Caki2 (cell line): ENCODE measurements around the gene TMC1. TPM values are rescaled to one million over a fixed set of nuclear protein-coding genes. Genes with fewer than 3 reads are reported as not detected.
"Not testable (repeated sequence)": the region's sequence is repeated elsewhere in the genome, so short reads cannot be mapped to it uniquely, and the experiment has no call there.

ENCODE experiments used
- DNase-seq: peaks from one replicate; pipeline ENCODE4 v3.0.0-alpha.2; 2015; ENCODE audit warnings: low read depth
- in situ Hi-C: cut with HindIII; loops from 2 replicates; pipeline ENCODE4 v1.10.0; 2016; ENCODE audit warnings: low sequenced_read_pairs, low pct_unique_long_range_greater_than_20kb, mixed read lengths
- total RNA-seq: library from RNA; depleted of rRNA; stranded (reverse); fragments of >200 nt; shearing (Covaris generic); gene quantifications from 2 replicates; pipeline ENCODE4 v1.2.3, GENCODE V29; 2014; ENCODE audit warnings: low replicate concordance

The TMC1 gene
- total RNA-seq, 1 experiment from 2014 or later: not detected

DNA sequence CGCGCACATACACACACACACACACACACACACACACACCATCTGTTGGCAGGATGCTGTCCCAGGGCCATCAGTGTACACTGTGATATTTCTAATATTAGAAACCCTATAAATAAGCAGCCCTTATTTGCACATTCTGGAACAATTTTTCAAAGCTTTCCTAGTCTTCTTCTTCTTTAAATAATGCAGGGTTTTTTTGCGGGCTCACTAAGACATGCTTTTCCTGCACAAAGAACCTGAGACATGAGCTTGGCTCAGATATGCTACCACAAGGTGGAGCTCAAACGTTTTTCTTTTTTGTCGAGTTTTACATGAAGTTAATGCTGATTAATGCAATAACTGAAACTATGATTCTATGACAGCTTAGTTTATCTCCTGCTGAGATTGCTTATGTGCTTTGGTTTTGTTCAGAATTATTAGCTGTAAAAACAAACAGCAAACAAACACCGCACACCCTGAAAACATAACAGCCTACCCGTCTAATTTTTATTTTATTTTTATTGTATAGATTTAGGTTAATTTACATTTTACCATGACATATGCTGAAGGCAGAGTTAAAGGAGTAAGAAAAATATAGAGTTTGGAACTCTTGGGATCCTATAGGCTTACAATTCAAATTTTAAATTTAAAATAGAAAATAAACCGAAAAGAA is 335.7 kb downstream of the TMC1 start:
- DNase-seq: peak; percentile 69
- in situ Hi-C loops: loop anchor here (25.0 kb wide), 1 partner anchor 105 kb away; the partner anchor contains the start of gene ALDH1A1

DNA sequence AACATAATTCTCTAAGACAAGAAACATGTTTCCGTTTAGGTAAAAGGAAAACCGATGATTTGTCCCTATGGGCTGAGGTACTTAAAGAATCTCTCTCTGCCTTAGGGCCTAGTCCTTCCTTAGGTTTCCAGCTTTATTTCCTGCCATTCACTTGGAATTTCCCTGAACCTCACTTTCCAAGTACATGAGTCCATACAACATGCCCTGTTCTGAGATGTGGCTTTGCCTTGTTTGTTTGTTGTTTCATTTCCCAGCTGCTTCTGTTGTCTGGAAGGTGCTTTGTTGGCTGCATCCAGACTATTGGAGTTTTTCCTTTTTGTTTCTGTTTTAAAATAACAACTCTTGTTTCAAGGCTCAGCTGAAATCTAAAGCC is 336.2 kb downstream of the TMC1 start:
- in situ Hi-C loops: loop anchor here (25.0 kb wide), 1 partner anchor 105 kb away; the partner anchor contains the start of gene ALDH1A1
- DNase-seq: no peak

DNA sequence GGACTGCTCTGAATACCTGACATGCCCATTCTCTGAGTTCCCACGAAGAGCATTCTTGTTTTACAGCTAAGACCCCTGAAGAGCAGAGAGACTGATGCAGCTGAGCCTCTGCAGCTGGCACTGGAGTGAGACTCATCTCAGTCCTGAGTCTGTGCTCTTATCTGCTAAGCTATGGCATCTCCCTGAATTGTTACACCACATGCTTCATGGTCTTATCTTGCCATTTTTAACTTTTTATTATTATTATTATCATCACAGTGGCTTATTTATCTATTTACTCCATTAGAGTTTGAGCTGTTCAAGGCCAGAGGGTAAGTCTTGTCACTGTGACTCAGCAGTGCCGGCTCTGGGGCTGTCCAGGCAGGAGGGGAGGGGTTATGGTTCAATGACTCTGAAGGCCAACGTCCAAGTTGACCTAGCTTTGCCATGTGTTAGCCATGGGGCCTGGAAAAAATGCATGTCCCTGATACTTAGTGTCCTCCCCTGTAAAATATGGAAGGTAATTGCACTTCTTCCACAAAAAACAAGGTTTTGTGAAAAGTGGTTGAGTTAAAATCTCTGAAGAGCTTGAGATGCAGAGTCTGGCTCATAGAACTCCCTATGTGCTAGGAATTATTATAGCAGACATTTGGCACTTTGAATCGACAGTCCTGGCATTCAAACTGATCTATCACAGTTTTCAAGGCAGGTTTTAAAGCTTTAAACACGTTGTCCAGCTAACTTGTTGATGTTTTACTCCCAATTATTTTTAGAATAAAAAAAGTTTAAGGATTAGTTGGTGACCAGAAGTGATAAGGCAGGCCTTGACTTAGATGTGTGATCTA is 336.9 kb downstream of the TMC1 start:
- peak; percentile 86 for DNase-seq
- in situ Hi-C loops: loop anchor here (25.0 kb wide), 1 partner anchor 104 kb away; the partner anchor contains the start of gene ALDH1A1

DNA sequence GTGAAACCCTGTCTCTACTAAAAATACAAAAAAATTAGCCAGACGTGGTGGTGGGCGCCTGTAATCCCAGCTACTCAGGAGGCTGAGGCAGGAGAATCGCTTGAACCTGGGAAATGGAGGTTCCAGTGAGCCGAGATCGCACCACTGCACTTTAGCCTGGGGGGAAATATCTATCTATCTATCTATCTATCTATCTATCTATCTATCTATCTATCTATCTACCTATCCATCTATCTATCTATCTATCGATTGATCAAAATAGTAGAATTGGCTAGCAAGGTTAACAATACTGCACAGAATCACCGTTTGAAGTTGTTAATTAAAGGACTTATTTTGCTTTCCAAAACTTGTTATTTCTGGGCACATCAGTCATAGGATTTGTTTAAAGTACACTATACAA is 341.4 kb downstream of the TMC1 start:
- not testable (repeated sequence) for DNase-seq
- in situ Hi-C loops: loop anchor here (25.0 kb wide), 1 partner anchor 100 kb away; the partner anchor contains the start of gene ALDH1A1

DNA sequence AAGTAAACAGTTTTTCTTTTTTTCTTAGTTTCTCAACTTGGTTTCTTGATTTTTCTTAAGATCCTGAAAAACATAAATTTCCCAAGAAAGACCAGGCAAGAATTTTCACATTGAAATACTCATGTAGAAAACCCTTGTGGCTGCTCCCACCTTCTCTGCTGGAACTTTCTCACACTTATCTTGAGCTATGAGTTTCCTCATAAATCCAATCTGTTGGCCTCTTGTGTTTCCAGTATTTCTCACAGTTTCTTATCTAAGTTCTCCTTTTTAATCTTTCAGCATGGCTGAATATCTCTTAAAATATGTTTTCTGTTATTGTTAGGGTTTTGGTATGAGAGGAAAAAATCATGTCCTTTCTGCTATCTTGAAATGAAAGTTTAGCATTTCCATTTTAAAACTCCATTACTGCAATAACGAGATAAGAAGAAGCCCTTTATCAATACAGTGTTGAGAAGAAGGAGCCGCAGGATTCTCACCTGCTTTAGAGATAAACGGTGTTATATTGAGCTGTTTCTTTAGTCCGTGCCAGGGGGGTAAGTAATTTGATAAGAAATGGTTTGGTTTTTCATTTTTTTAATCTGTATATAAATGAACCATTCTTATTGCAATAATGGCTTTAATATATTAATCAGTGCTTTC is 342.2 kb downstream of the TMC1 start:
- DNase-seq: no peak
- in situ Hi-C loops: loop anchor here (25.0 kb wide), 1 partner anchor 99 kb away; the partner anchor contains the start of gene ALDH1A1

DNA sequence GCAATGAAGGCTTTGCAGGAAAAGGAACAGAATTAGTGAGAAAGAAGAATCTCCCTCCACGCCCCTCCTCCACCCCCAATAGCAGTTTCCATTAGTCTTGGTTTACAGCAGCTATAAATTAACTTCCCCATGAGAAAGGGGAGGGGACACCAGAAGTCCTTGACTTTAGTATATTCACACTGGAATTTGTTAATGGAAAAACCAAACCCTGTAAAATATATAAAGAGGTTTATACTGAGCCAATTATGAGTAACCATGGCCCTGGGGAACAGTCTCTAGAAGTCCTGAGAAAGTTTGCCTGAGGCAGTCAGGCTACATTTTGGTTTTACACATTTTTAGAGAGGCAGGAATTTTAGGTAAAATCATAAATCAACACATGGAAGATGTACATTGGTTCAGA is 342.9 kb downstream of the TMC1 start:
- DNase-seq: peak; percentile 39
- in situ Hi-C loops: loop anchor here (25.0 kb wide), 1 partner anchor 98 kb away; the partner anchor contains the start of gene ALDH1A1

DNA sequence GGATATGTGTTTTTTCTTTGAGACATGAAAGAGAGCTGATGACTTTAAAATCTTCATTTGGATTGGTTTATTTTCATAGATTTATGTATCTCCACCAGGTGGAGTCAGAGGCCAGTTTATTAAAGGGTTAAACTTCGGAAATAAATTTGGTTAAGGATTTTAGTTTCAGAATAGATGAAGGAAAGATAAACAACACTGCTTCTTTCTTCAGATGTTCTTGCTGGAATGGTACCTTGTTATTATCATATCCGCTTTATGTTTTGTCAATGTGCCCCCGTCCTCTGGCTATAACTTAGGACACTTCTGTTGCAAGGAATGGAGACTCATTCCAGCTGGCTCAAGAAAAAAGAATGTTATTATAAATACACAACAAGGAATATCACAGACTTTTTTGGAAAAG is 350.3 kb downstream of the TMC1 start:
- no peak for DNase-seq
- in situ Hi-C loops: loop anchor here (25.0 kb wide), 1 partner anchor 91 kb away; the partner anchor contains the start of gene ALDH1A1

DNA sequence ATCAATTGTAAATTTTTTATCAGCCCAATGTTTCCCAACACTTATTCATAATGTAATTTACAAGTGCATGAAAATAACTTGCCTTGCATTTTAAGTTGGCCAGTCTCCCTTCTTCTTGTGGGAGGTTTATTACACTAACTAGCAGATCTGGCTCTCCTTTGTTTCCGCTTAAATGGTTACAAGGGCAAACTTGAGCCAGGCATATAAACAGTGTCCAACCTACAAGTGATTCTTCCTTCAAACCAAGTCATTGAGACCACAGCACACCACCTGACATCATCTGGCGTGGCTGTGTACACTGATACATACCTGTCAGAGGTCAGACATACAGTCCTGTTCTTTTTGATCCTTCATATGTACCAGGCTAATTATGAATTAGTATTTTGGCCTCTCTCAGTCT is 351.3 kb downstream of the TMC1 start:
- in situ Hi-C loops: loop anchor here (25.0 kb wide), 1 partner anchor 90 kb away; the partner anchor contains the start of gene ALDH1A1
- DNase-seq: no peak

DNA sequence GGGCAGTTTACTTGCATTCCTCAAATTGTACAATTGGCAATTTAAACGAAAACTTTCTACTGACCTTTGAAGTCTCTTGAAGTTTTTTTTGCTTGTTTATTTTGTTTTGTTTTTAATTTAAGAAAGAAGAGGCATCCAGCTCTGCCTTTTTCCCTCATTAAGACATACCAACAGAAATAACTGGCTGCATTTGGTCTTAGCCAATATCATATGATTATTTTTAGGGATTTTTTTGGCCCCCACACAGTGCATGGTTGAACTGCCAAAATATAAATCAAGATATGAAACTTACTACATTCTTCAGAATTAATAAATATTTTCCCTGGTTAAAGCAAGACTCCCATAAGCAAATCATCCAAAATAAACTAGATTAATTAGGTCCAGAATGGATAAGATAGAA is 352.0 kb downstream of the TMC1 start:
- in situ Hi-C loops: loop anchor here (25.0 kb wide), 1 partner anchor 89 kb away; the partner anchor contains the start of gene ALDH1A1
- no peak for DNase-seq

DNA sequence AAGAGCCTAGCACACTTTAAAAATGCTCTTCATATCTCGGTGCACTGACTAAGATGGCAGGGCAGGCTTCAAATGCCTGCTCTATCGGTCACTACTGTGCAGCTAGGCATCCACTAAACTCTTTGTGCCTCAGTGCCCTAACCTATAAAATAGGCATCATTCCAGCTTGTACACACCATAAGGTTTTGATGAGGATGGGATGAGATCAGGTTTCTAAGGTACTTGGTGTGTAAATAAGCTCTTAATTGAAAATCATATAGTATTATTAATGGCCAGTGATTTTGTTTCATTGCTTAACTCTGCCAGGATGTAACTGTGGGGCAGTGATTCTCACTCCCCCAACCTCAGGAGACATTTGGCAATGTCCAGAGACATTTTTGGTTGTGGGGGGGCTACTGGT is 352.9 kb downstream of the TMC1 start:
- in situ Hi-C loops: loop anchor here (25.0 kb wide), 1 partner anchor 88 kb away; the partner anchor contains the start of gene ALDH1A1
- no peak for DNase-seq

DNA sequence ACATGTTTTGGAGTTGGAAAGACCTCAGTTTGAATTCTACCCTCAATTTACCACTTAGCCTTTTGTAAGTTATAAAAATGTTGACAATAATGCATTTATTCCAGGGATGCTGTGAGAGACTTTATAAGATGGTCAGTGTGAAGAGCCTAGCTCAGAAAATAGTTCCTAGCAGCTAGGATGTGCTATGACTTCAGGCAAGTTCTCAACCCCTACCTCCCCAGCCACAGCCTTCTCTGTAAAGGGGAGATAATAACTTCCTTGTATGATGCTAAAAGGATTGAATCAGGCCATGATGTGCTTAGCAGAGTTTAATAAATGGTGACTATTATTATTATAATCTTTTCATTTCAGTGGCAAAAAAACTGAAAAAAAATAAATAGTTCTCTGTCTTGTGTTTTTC is 353.8 kb downstream of the TMC1 start:
- no peak for DNase-seq
- in situ Hi-C loops: no loop called here

DNA sequence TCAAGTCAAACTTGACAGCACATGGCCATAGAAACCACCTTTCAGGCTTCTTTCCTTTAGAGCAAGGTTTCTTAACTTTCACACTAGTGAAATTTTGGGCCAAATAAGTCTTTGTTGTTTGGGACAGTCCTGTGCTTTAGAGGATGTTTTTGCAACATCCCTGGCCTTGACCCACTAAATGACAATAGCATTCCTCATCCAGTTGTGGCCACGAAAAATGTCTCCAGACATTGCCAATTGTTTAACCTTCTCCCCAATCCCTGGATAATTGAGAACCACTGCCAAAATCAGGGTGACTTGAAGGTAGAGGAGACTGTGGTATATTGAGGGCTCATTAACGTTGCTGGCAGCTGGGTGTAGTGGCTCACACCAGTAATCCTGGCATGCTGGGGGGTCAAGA is 359.4 kb downstream of the TMC1 start:
- in situ Hi-C loops: no loop called here
- DNase-seq: no peak

DNA sequence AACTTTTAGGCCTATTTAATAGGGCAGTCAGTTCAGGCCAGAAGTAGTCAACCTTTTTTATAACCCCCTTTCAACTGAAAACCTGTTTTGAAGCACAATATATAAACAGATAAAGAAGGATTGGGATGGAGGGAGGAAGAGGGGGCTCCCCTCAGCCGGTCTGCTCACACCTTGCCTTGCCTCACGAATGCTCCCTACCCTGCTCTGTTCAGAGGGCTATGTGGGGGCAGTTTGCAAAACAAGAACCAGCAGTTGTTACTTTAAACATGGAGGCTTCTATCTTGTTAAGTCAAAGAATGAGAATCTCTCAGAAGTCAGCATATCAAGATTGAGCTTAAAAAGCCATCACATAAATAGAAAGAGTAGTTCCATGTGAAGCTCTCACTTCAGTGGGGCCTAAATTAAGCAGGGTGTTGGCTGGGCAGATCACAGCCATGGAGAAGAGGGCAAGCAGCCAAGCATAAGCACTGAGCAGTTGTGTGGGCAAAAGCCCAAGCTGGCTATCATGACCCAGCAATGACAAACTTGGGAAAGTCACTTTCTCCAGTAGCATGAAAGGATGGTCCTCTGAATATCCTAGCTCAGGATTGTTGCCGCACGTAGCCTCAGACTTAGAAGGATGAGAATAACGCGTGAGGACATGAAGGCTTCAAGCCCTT is 360.8 kb downstream of the TMC1 start:
- no peak for DNase-seq
- in situ Hi-C loops: no loop called here

DNA sequence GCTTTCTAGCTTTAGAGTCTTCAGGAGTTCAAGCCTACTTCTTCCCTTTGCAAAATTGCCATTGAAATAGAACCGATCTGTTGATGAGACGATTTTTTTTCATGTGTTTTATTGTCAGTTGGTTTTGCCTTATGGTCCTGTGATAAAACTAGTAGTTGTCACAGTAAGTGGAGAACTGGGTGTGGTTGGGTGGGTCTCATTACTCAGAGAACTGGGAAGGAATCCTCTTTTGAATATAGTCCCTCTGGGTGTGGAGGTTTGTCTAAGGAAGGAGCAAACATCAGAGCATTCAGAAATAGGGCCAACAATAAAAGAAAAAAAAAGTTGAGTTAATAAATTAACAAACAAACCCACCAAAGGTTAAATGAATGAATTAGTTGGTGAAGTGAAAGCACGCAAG is 362.5 kb downstream of the TMC1 start:
- in situ Hi-C loops: no loop called here
- DNase-seq: no peak

DNA sequence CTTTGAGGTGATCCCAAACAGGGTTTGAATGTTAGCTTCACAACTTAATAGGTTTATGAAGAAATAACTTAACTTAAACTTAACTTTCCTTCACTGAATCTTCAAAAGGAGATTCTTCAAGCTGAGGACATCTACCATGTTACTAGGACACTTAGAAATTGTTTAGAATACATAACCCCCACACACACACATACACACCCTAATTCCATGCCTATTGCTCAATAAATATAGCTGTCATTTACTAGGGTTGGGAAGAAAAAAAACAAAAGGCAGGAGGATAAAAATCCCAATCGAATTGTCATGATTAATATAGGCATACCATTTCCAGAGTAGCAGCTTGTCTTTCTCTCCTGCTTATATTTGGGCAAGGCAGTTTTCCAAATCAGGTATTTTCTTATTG is 363.1 kb downstream of the TMC1 start:
- DNase-seq: no peak
- in situ Hi-C loops: no loop called here
